NK-92 (cell line): ENCODE data around the gene AUTS2.

ENCODE experiments used
- DNase-seq: peaks from one replicate; lab custom pipeline; 2025; ENCODE audit not compliant: unreplicated experiment; lab: John Stamatoyannopoulos, UW

Gene AUTS2

DNA sequence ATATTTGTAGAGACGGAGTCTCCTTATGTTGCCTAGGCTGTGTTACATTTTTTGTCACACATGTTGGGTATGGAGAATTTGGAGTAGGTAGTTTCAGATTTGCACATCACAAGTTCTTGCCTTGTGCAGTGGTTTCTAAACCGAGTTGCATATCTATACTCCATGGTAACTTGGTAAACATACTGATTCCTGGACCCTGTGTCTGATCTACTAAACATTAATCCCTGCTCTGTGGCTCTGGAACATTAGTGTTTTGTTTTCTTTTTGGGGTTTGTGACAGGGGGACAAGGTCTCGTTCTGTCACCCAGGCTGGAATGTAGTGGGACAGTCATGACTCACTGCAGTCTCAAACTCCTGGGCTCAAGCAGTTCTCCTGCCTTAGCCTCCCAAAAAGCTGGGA, 24.7 kb downstream of the AUTS2 start:
- DNase-seq = no peak

- DNase-seq = no peak
Measured at GRCh38 chr7:69624435-69625230, 26.4 kb downstream of the AUTS2 start.

DNA sequence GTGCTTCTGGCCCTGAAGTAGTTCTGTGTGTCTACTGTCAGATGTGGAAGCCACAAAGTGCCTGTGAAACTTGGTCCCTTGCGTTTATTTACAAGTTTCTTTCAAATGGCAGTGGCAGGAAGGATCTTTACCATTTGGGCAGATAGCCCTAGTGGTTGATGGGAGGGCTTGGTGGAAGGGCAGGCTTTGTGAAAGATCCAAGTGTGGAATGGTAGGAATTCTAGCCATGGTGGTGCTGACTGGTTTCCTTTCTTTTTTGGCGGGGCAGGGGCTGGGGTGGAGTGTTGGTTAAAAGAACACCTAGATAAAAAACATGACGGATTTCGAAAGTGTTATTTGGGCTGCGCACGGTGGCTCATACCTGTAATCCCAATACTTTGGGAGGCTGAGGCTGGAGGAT, 27.0 kb downstream of the AUTS2 start:
- no peak for DNase-seq

GRCh38 chr7:69625798-69626197, 27.5 kb downstream of the AUTS2 start:
- no peak for DNase-seq

GRCh38 chr7:69630292-69630691, 32.0 kb downstream of the AUTS2 start:
- no peak for DNase-seq

DNA sequence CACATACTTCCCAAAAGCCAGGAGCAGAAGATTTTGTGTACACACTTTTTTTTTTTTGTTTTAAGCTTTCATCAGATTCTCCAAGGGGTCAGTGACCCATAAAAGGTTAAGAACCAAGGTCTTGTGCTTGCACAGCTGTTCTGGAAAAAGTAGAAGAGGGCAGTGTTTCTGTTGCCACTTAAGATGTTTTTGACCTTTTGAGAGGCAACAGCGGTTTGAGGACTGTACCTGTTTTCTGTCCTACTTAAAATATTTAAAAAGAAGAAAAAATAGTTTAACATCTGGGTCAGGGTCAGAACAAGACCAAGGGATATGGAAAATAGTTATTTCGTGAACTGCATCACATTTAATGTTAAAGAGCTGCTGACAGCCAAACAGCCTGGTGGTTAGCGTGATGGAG, 32.9 kb downstream of the AUTS2 start:
- DNase-seq = no peak

DNA sequence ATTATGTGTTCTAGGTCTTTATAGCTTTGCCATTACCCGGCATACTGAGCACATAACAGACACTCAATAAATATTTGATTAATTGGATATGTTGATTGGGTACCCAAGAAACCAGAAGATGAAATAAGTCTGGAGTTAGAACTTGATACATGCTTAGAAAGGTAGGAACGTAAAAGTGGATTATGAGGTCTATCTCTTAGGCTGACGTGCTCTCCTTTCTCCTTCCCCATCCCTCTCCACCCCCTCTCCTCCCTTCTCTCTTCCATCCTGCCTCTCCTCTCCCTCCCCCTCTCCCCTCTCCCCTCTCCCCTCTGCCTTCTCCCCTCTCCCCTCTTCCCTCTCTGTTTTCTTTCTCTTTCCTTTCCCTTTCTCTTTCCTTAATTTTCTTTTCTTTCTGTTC, 34.0 kb downstream of the AUTS2 start:
- no peak for DNase-seq

- no peak for DNase-seq
Measured at GRCh38 chr7:69633122-69633831, 35.0 kb downstream of the AUTS2 start.

- DNase-seq = no peak
Measured at GRCh38 chr7:69635555-69636185, 37.4 kb downstream of the AUTS2 start.

GRCh38 chr7:69638674-69639073, 40.4 kb downstream of the AUTS2 start:
- DNase-seq = no peak

GRCh38 chr7:69640216-69640615, 41.9 kb downstream of the AUTS2 start:
- DNase-seq = no peak

DNA sequence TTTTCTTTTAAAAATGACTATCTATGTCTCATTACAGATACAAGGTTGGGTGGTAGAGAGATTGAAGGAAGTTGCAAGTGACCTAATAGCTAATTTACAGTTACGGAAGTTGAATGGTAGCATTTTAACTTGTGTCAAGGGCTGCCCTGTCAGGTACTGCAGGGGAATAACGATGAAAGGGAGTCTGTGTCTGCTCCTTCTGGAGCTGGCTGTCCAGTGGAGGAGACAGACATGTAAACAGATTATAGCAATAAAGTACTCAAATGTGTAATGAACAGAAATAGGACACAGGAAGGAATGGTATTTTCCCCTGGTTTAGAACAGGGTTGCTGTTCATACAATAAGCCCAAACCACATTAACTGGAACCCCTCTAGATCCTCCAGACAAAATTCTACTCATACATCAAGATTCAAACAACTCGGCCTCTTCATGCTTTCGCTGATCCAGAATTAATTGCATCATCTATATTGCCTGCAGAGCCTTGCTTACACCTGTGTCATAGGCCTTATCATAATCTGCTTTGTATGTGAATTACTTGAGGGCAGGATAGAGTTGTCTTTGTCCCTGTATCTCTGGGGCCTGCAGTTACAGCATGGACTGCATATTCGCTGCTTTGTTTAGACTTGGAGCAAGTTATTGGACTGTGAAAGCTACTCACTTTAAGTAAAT, 42.8 kb downstream of the AUTS2 start:
- no peak for DNase-seq

DNA sequence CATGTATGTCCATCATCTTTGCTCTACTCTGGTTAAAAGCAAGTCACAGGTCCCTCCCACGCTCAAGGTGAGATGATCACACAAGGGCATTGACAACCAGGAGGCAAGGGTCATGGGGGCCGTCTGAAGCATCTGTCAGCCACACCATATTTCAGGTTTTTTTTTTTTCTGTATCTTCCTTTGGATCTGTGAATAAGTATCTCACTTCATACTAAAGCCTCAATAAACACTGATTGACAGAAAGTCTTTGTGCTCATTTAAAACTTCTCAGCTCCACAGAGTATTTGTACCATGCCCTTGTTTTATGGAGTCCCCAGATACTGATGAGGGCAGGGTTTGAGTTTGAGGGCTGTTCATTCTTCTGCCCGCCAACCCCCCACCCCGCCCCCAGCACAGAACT, 45.0 kb downstream of the AUTS2 start:
- no peak for DNase-seq

DNA sequence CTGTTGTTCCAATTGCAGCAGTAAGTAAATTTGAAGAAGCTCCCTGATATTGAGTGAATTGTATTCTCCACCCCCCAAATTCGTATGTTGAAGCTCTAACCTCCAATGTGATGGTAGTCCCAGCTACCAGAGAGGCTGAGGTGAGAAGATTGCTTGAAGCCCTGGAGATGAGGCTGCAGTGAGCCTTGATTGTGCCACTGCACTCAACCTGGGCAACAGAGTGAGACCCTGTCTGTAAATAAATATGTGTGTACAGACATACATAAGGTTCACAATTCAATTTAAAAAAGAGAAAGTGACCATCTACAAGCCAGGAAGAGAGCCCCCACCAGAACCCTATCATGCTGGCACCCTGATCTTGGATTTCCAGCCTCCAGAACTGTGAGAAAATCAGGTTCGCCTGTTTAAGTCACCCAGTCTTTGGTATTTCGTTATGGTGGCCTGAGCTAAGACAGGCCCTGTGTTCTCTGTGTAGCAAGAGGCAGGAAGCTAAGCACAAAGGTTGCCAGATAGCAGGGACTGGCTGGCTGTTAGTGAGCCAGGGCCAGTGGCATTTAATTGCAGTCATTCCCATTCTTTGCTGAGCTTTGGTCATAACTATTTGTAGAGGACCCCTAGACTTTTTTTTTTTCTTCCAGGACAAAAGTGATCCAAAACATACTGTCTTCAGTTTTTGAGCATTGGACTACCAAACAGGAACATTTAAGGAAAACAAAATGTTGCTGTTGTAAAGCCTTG, 45.6 kb downstream of the AUTS2 start:
- DNase-seq = no peak

GRCh38 chr7:69645683-69646082, 47.4 kb downstream of the AUTS2 start:
- no peak for DNase-seq

DNA sequence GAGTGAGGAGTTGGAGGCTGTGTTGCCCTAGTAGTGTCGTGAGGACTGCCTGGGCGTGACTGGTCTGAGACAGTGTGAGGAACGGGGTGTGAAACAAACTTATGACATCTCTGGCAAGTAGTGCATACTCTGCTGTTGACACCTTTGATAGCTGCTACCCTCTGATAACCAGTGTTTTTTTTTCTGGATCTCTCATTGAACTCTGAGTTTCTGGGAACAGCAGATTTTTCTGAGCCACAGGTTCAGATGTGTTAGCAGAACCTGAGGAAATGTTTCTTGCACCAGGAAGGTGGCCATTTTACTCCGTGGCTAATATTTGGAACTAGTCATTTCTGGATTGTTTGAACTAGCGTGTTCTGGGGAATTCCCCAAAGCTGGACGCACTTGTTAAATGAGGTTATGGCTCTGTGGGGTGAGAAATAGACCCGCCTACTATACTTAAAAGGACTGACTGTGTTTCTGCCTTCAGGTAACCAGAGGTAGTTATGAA, 52.9 kb downstream of the AUTS2 start:
- DNase-seq = no peak

GRCh38 chr7:69652947-69653701, 54.8 kb downstream of the AUTS2 start:
- no peak for DNase-seq

DNA sequence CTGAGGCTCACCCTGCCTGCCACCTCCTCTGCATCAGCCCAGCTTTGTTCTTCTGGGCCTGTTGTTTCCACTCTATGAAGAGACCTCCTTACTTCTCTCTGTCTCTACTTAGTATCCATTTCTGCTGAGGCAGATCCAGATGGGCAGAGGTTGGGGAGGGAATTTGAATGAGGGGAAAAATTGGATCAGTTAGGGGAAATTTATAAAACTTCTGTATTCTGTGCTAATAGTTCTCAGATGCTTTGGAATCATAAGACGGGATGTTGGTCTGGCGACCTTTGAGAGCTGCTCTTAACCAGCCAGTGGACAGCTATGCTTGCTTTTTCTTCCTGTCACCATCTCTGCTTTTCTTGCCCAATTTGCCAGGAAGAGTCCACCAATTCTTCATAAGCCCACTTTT, 55.5 kb downstream of the AUTS2 start:
- no peak for DNase-seq

GRCh38 chr7:69654381-69654780, 56.1 kb downstream of the AUTS2 start:
- DNase-seq = no peak
